Activated CD4-positive, alpha-beta T cell treated with anti-CD3 and anti-CD28 coated beads for 24 hours (primary cell): Measurements from ENCODE around the gene MICAL3.
"Not testable (repeated sequence)": the region's sequence is repeated elsewhere in the genome, so short reads cannot be mapped to it uniquely, and the experiment has no call there.

Experiments
- DNase-seq, 2 donors: peaks; one replicate each; pipeline ENCODE4 v3.0.0-alpha.2; 2020; ENCODE audit warnings: low read depth in 2 of 2

The MICAL3 gene

DNA sequence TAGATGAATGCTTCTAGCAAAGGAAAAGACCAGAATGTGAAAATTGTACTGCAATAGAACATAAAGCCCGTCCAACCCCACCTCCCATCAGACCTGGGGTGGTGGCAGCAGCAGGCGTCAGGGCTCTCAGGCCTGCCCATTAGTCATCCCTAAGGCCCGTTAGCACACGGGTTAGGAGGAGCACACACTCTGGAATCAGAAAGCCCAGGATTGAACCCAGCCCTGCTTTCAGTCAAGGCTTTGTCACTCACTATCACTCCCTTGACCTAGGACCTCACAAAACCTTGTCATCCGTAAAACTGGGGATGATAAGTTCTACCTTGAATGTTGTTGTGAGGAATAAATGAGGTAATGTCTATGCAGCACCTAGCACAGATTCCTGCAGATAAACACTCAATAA, 26.9 kb downstream of the MICAL3 start:
- DNase-seq, result no peak

GRCh38 chr22:17995256-17995655, 29.1 kb downstream of the MICAL3 start:
- DNase-seq, result not testable (repeated sequence)

DNA sequence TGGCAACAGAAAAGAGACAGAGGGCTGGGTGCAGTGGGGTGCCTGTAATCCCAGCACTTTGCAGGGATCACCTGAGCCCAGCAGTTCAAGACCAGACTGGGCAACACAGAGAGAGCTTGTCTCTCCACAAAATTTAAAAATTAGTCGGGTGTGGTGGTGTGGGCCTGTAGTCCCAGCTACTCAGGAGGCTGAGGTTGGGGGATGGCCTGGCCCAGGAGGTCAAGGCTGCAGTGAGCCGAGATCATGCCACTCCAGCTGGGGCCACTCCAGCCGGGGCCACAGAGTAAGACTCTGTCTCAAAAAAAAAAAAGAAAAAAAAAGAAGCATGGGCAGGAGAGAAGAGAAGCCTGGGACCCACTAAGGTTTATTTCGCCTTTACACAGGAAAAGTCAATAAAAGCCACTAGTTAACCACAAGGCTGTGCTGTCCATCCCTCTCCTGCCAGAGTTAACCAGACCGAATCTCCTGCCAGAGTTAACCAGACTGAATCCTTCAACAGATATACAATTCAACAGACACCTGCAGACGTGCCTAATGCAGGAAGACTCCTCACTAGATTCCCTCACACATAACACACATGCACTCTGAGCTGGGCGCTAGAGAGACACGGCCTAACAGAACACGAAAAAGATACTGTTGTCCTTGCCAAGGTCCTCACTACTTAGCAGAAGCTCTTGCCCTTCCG, 29.8 kb downstream of the MICAL3 start:
- DNase-seq, result no peak

GRCh38 chr22:17992976-17993375, 31.4 kb downstream of the MICAL3 start:
- DNase-seq, result not testable (repeated sequence)

GRCh38 chr22:17991992-17992391, 32.4 kb downstream of the MICAL3 start:
- not testable (repeated sequence) for DNase-seq

- DNase-seq, result no peak
These were observed 33.4 kb downstream of the MICAL3 start for GRCh38 chr22:17990942-17991341.

DNA sequence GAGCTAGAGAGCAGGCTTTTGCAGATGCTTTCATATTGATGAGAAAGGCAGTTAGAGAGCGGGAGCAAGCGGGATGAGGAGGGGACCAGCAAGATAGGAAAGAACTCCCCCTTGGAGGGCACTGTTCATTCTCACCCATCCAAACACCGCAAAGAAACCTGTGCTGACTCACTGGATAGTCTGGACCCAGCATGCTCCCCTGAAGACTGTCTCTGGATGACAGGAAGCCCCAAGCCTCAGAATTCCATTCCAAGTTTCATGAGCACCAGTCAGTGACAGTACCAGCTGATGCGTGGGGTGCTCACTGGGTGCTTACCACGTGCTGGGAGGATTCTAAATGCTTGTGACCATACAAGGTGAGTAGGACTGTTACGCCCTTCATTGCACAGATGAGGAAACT, 34.2 kb downstream of the MICAL3 start:
- no peak for DNase-seq

DNA sequence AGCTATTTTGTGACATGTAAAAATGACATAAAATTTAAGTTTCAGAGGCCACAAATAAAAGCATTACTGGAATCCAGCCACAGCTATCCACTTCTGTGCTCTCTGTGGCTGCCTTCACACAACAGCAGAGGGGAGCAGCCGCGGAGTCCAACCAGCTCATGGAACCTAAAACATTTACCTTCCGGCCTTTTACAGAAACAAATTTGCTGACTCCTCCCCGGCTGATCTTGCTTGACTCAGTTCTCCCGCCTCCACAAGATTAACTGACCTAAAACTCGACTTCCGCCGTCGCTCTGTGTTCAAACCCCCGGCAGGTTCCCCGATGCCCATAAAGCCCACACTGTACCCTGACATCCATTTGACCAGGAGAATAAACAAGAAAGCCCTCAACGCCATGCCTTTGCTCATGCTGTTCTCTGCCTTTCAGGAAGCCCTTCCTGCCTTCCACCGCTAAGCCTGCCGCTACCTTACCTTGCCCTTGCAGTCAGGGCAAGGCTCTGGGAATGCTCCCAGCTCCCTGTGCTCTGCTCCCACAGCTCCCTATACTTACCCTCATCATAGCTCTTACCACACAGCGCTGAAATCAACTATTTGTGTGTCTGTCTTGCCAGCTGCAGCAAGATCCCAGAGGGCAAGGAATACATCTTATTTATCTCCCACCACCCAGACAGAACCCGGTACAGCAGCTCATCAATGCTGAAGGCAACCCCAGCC, 35.4 kb downstream of the MICAL3 start:
- DNase-seq, result no peak

DNA sequence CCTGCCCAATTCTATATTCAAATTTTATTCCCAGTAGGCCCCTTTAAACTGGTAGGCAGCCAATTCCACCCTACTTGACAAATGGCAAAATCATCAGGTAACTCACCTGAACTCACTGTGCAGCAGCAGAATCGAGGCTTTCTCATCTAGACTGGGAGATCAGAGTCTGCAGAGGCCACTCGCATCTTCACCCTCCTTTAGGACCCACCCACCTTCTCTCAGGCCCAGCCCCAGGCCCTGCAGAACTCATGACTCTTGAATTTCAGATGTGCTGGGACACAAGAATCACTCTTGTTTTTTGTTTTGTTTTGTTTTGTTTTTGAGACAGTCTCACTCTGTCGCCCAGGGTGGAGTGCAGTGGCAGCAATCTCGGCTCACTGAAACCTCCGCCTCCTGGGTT, 38.8 kb downstream of the MICAL3 start:
- DNase-seq, result no peak

DNA sequence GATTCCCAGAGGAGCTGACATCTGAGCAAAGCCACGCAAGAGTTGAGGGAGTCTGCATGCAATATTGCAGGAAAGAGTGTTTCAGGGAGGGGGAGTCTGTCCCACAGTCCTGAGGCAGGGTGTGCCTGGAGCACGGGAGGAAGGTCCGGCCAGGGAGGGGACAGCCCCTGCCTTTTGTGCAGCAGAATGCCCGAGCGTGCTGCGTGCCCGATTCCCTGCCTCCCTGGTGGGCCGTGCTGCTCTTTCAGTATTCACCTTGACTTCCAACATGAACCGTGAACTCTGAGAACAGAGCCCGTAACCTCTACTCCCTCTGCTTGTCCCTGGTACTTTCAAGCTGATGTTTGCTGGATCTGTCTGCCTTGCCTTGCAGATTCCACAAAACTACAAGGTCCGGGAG, 39.3 kb downstream of the MICAL3 start:
- not testable (repeated sequence) for DNase-seq

- no peak for DNase-seq
These were observed 40.2 kb downstream of the MICAL3 start for GRCh38 chr22:17984114-17984513.

- no peak for DNase-seq
These were observed 41.7 kb downstream of the MICAL3 start for GRCh38 chr22:17982572-17983141.

GRCh38 chr22:17981497-17981896, 42.9 kb downstream of the MICAL3 start:
- no peak for DNase-seq

- DNase-seq, result peak in 1 of 2 donors; percentile 10
These were observed 43.7 kb downstream of the MICAL3 start for GRCh38 chr22:17980638-17981051.

GRCh38 chr22:17980015-17980590, 44.3 kb downstream of the MICAL3 start:
- DNase-seq, result no peak

- no peak for DNase-seq
These were observed 46.3 kb downstream of the MICAL3 start for GRCh38 chr22:17978027-17978426.

DNA sequence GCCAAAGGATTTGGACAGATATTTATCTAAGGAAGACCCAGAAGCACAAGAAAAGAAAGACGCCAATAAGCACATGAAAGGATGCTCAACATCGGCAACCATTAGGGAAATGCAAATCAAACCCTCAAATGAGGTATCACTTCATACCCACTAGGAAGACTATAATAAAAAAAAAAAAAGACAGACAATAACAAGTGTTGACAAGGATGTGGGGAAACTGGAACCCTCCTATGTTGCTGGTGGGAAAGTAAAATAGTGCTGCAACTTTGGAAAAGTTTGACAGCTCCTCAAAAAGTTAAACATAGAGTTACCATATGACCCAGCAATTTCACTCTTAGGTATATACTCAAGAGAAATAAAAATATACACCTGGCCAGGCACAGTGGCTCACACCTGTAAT, 47.0 kb downstream of the MICAL3 start:
- no peak for DNase-seq

GRCh38 chr22:17976121-17976520, 48.2 kb downstream of the MICAL3 start:
- no peak for DNase-seq

DNA sequence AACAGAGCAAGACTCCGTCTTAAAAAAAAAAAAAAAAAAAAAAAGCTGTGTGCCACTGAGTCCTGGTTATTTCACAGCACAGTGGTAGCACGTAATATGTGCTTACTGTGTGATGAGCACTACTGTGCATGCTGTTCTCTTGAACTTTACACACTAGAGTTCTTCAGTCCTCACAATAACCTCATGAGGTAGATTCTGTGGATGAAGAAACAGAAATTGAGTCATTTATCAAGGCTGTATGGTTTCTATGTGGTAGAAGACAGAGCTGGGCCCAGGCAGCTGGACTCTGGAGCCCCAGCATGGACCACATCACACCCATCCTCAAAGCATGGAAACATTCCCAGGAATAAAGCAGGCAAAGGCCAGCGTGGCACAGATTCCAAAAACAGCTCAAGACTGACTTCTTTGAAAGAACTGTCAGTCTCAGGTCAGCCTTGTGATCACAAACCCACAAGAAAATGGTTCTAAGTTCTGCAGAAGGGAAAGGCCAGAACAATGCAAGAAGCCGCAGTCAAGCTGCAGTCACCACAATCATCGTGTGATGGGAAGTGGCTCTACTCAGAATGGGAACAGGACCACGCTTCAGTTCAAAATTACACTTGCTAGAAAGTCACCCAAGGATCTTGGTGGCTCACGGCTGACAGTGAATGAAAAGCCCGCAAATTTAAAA, 49.5 kb downstream of the MICAL3 start:
- DNase-seq, result peak in 1 of 2 donors; percentile 19

GRCh38 chr22:17974087-17974486, 50.3 kb downstream of the MICAL3 start:
- no peak for DNase-seq

DNA sequence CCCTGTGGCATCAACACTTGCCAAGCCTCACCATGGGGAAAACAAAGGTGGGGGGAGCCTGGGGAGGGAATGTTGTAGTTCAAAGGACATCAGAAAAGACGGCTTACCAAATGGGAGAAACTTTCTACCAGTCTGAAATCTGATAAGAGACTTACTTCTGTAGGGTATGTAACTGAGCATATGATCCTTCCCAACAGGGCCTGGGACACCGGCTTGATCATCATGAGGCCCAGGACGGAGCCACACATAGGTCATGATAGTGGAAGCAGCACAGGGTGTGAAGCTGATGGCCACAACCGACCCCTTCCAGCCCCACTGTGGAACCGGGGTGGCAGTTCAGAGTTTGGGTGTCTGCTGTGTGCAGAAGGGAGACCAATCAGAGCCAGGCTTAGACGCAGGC, 51.1 kb downstream of the MICAL3 start:
- no peak for DNase-seq
